DMS153 (cell line): Measurements from ENCODE around the gene MS4A2.
A peak's percentile ranks its signal among the peaks of the same experiment; 100 is the strongest.
"Not testable (repeated sequence)": the region's sequence is repeated elsewhere in the genome, so short reads cannot be mapped to it uniquely, and the experiment has no call there.

Experiments
- DNase-seq: peaks from one replicate; lab custom pipeline; 2025; lab: John Stamatoyannopoulos, UW

MS4A2 gene

DNA sequence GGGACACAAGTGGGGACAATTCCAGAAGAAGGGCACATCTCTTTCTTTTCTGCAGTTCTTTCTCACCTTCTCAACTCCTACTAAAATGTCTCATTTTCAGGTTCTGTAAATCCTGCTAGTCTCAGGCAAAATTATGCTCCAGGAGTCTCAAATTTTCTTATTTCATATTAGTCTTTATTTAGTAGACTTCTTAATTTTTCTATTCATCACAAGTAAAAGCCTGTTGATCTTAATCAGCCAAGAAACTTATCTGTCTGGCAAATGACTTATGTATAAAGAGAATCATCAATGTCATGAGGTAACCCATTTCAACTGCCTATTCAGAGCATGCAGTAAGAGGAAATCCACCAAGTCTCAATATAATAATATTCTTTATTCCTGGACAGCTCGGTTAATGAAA, at the start of gene MS4A2:
MS4A2 (plus strand) TSS at position 301 of the 400 bp plus-strand sequence. CDS start 102 bp downstream, outside the sequence.
- no peak for DNase-seq

DNA sequence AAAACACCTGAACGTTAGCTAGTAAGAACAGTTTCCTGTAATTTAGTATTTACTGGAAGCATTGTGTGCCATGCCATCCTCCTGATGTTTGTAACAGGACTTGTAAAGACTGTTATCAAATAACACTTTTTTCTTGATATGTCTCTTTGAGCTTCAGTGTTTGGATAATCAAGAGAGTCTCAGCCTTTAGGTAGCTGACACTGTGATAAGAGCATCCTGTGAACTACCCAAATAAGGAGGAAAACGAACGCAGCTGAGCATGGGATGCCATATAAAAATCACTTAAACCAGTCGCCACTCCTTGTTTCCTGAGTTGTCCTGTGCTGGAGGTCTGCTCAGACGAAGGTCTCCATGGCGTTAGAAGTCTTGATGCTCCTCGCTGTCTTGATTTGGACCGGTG, 48.4 kb upstream of the MS4A2 start, which contains the start of gene OOSP2:
OOSP2 (plus strand) TSS at position 301 of the 400 bp plus-strand sequence; CDS start at position 352, 51 bp downstream.
- no peak for DNase-seq

DNA sequence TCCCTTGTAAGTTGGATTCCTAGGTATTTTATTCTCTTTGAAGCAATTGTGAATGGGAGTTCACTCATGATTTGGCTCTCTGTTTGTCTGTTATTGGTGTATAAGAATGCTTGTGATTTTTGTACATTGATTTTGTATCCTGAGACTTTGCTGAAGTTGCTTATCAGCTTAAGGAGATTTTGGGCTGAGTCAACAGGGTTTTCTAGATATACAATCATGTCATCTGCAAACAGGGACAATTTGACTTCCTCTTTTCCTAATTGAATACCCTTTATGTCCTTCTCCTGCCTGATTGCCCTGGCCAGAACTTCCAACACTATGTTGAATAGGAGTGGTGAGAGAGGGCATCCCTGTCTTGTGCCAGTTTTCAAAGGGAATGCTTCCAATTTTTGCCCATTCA, 38.0 kb upstream of the MS4A2 start:
- not testable (repeated sequence) for DNase-seq

DNA sequence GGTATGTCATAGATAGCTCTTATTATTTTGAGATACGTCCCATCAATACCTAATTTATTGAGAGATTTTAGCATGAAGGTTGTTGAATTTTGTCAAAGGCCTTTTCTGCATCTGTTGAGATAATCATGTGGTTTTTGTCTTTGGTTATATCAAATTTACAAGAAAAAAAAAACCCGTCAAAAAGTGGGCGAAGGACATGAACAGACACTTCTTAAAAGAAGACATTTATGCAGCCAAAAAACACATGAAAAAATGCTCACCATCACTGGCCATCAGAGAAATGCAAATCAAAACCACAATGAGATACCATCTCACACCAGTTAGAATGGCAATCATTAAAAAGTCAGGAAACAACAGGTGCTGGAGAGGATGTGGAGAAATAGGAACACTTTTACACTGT, 37.6 kb upstream of the MS4A2 start:
- not testable (repeated sequence) for DNase-seq

GRCh38 chr11:60056349-60056969, 32.0 kb upstream of the MS4A2 start, which contains the start of gene MS4A3:
TSS of gene MS4A3 (plus strand) at chr11:60056665. CDS start at chr11:60061161, 4,496 bp downstream.
- no peak for DNase-seq

DNA sequence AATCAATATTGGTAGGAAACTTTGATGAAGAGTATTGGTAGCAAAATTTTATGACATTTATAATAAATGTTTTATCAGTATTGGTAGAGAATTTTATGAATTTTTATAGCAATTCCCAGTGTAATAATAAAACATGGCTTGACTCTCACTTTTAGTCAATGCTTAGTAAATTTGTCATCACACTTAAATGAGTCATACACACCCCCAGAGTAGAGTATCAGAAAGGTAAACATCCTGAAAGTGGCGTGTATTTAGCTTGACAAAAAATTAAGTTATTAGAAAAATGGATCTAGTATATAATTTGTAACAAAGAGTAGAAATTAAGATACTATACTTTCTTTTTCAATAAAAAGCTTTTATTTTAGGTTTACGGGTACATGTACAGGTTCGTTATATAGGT, 29.4 kb upstream of the MS4A2 start:
- no peak for DNase-seq

- no peak for DNase-seq
These were observed 28.8 kb upstream of the MS4A2 start for GRCh38 chr11:60059521-60060240.

GRCh38 chr11:60064111-60064510, 24.4 kb upstream of the MS4A2 start:
- no peak for DNase-seq

DNA sequence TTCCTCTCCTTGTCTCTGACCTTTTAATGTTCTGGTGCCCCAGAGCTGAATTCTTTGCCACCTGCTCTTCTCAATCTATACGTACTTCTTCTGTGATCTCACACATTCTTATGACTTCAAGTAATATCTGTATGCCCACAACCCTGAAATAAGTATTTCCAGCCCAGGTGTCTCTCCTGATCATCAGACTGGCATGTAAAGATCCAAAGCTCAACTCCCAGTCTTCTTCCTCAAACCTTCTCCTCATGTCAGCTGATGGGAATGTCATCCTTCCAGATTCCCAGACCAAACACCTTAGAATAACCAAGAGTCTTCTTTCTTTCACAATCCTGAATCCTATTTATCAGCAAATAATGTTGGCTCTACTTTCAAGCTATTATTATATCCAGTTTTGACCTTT, 22.7 kb upstream of the MS4A2 start:
- no peak for DNase-seq

DNA sequence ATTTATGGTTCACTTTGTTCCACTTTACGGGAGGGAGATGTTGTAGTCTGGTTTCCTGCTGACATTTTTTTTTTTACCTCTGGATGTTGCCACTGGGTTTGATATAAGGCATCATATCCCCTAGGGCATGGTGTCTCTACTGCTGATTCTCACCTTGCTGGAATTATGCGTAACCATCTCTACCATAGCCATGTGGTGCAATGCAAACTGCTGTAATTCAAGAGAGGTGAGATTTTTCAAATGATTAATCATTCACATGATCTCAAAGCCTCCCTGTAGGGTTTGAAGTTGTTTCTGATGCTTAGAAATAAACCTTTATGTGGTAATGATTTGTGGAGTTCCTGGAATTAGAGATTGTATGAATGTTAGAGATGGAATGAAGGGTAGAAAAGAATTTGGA, 19.0 kb upstream of the MS4A2 start:
- no peak for DNase-seq

DNA sequence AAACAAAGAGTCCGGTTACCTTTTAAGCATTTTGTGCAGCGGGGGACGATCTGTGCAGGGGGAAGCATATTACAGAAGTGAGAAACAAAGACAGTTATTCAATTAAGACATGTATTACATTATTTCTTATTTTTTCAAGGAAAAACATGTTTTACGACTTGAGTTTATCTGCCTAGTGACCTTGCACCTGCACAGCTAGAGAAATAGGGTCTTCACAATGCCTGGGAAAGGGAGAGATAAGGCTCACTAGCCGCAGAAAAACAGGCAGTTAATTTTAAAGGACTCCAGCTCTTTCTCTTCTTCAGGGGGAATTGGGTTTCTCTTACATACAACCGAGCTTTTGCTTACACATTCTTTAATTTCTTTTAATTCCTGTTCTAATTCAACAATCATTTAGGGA, 16.8 kb upstream of the MS4A2 start:
- DNase-seq = not testable (repeated sequence)

- no peak for DNase-seq
These were observed 11.1 kb upstream of the MS4A2 start for GRCh38 chr11:60077216-60077817.

DNA sequence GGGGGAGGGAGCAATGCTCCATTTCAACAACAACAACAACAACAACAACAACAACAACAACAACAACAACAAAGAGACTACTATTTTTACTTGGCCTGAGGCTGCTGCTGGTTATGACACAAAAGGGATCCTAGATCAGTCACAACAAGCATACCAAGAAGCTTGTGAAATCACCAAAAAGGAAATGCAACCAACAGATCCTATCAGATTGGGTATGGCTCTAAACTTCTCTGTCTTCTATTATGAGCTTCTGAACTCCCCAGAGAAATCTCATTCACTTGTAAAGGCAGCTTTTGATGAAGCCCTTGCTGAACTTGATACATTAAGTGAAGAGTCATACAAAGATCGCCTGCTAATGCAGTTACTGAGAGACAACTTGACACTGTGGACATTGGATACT, 10.5 kb upstream of the MS4A2 start:
- no peak for DNase-seq

- no peak for DNase-seq
These were observed 9.7 kb upstream of the MS4A2 start for GRCh38 chr11:60078745-60079144.

DNA sequence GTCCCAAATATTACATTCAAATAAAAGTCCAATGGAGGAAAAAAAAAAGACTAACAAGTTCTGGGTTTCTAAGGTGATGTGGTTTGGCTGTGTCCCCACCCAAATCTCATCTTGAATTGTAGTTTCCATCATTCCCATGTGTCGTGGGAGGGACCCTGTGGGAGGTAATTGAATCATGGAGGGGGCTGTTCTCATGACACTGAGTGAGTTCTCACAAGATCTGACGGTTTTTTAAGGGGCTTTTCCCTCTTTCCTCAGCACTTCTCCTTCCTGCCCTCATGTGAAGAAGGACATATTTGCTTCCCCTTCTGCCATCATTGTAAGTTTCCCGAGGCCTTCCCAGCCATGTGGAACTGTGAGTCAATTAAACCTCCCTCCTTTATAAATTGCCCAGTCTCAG, 7.9 kb upstream of the MS4A2 start:
- DNase-seq = no peak

GRCh38 chr11:60084631-60085273, 3.7 kb upstream of the MS4A2 start:
- DNase-seq = peak; percentile 75

- DNase-seq = no peak
These were observed 2.6 kb upstream of the MS4A2 start for GRCh38 chr11:60085909-60086308.

GRCh38 chr11:60087239-60087638, 1.2 kb upstream of the MS4A2 start:
- no peak for DNase-seq

GRCh38 chr11:60095477-60096120, 7.1 kb downstream of the MS4A2 start:
- no peak for DNase-seq

DNA sequence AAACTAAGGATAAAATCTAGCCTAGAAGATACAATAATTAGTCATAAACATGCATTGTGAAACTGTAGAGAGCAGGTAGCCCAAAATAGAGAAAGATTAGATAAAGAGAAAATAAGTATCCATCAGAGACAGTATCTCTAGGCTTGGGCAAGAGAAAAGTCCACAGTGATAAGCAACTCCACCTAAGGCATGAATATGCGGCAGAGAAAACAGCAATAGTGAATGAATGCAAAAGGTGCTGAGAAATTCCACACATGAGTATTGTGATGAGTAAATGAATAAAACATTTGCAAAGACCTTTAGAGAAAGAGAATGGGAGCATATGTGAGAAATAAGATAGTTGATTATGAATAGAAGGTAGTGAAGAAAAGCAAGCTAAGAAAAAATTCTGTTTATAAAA, 8.7 kb downstream of the MS4A2 start:
- no peak for DNase-seq

DNA sequence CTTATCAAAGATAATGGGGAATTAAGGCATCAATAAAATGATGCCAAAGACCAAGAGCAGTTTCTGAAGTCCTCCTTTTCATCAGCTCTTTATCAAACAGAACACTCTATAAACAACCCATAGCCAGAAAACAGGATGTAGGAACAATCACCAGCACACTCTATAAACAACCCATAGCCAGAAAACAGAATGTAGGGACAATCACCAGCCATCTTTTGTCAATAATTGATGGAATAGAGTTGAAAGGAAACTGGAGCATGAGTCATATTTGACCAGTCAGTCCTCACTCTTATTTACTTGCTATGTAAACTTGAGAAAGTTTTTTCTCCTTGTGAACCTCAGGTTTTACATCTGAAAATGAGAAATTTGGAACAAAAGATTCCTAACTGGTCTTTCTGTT, 10.0 kb downstream of the MS4A2 start:
- peak; percentile 74 for DNase-seq

GRCh38 chr11:60100516-60100915, 12.1 kb downstream of the MS4A2 start:
- DNase-seq = no peak
